Stimulated activated CD4-positive, alpha-beta T cell treated with anti-CD3 and anti-CD28 coated beads, TNF-alpha, amount 100 ng/mL, for 1 hour (primary cell): Measurements from ENCODE around the gene PALD1.

Source experiments
- DNase-seq, 3 donors: peaks; one replicate each; pipeline ENCODE4 v3.0.0-alpha.2; 2020; ENCODE audit warnings: low read depth in 3 of 3, low spot score in 1 of 3

The PALD1 gene

GRCh38 chr10:70535001-70535400, 56.4 kb downstream of the PALD1 start:
- no peak for DNase-seq

GRCh38 chr10:70535451-70535850, 56.9 kb downstream of the PALD1 start:
- DNase-seq = no peak

- no peak for DNase-seq
Measured at GRCh38 chr10:70536196-70536861, 57.8 kb downstream of the PALD1 start.

- no peak for DNase-seq
Measured at GRCh38 chr10:70537398-70538194, 59.0 kb downstream of the PALD1 start.

- DNase-seq = no peak
Measured at GRCh38 chr10:70538195-70538520, 59.6 kb downstream of the PALD1 start.

- DNase-seq = no peak
Measured at GRCh38 chr10:70538731-70539338, 60.3 kb downstream of the PALD1 start.

GRCh38 chr10:70539471-70539870, 60.9 kb downstream of the PALD1 start:
- DNase-seq = no peak

- DNase-seq = peak in 1 of 3 donors; percentile 9
Measured at GRCh38 chr10:70540089-70540788, 61.7 kb downstream of the PALD1 start.

- DNase-seq = no peak
Measured at GRCh38 chr10:70540789-70541360, 62.3 kb downstream of the PALD1 start.

- no peak for DNase-seq
Measured at GRCh38 chr10:70541736-70542564, 63.4 kb downstream of the PALD1 start.

- DNase-seq = no peak
Measured at GRCh38 chr10:70542565-70542938, 64.0 kb downstream of the PALD1 start.

- DNase-seq = no peak
Measured at GRCh38 chr10:70543911-70544310, 65.3 kb downstream of the PALD1 start.

GRCh38 chr10:70544431-70545340, 66.1 kb downstream of the PALD1 start:
- no peak for DNase-seq

- no peak for DNase-seq
Measured at GRCh38 chr10:70546584-70546983, 68.0 kb downstream of the PALD1 start.

- DNase-seq = no peak
Measured at GRCh38 chr10:70549351-70549961, 70.9 kb downstream of the PALD1 start.

- peak; percentile 45 to 65 (median 58) for DNase-seq
Measured at GRCh38 chr10:70549962-70550458, 71.4 kb downstream of the PALD1 start.

- no peak for DNase-seq
Measured at GRCh38 chr10:70550459-70550858, 71.9 kb downstream of the PALD1 start.

- DNase-seq = no peak
Measured at GRCh38 chr10:70551466-70551865, 72.9 kb downstream of the PALD1 start.

- DNase-seq = no peak
Measured at GRCh38 chr10:70551971-70552422, 73.4 kb downstream of the PALD1 start.
